ENCODE measurements around the gene RCHY1. TPM values are rescaled to one million over a fixed set of nuclear protein-coding genes. Genes with fewer than 3 reads are reported as not detected.

The RCHY1 gene
- total RNA-seq, 4 donors from 2014 or later, result 14.0 to 18.7 (median 15.8) TPM

DNA sequence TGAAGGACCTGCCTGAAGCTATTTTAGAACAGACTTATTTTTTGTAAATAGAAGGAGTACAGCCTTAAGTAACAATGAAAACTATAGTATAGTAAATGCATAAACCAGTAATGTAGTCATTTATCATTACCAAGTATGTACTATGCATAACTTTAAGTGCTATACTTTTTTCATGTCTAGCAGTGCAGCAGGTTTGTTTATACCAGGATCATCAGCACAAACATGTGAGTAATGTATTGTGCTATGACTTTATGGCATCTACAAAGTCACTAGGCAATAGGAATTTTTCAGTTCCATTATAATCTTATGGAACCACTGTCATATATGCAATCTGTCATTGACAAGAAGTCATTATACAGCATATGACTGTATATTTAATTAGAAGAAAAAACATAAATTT, 38.2 kb upstream of the RCHY1 start:
- no peaks in the 10 kb centered on the region for H3K36me3 ChIP-seq
- intact Hi-C loops (cut with DNase I; ENCODE audit: low total_unique reads), result no loop called here
- in situ Hi-C loops (cut with MboI; ENCODE audit: low sequenced_read_pairs in 4 of 4), result no loop called here

DNA sequence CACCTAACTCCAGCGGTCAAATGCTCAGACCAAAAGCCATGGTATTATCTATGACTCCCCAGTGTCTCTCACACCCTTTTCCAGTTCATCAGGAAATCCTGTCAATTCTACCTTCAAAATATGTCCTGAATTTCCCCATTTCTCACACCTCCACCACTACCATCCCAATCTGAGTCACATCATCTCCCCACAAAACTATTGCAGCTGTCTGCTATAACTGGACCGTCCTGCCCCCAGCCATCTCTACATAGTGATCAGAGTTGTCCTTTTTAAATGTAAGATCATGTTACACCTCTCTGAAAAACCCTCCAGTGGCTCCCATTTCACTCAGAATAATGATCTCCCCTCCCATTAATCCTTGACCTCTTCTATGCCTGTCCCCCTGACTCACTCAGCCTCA, 34.8 kb upstream of the RCHY1 start:
- ATAC-seq (no peak), DNase-seq (no peak)
- Histone ChIP-seq H3K4me1 (no peaks in the 10 kb centered on the region), H3K36me3 (peaks cover 0 to 7% of the 10 kb centered on the region in 2 donors), H3K9me3 (no peaks in the 10 kb centered on the region), H3K27me3 (no peaks in the 10 kb centered on the region), H3K4me3 (no peak overlapping the region), H3K27ac (no peak overlapping the region)
- in situ Hi-C loops (cut with MboI; ENCODE audit: low sequenced_read_pairs in 4 of 4) (no loop called here), intact Hi-C loops (cut with DNase I; ENCODE audit: low total_unique reads) (no loop called here)
- TF ChIP-seq, protein P1, sequence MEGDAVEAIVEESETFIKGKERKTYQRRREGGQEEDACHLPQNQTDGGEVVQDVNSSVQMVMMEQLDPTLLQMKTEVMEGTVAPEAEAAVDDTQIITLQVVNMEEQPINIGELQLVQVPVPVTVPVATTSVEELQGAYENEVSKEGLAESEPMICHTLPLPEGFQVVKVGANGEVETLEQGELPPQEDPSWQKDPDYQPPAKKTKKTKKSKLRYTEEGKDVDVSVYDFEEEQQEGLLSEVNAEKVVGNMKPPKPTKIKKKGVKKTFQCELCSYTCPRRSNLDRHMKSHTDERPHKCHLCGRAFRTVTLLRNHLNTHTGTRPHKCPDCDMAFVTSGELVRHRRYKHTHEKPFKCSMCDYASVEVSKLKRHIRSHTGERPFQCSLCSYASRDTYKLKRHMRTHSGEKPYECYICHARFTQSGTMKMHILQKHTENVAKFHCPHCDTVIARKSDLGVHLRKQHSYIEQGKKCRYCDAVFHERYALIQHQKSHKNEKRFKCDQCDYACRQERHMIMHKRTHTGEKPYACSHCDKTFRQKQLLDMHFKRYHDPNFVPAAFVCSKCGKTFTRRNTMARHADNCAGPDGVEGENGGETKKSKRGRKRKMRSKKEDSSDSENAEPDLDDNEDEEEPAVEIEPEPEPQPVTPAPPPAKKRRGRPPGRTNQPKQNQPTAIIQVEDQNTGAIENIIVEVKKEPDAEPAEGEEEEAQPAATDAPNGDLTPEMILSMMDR (IDR thresholded peaks at IDR 0.05 in 4 of 5, conservative IDR thresholded peaks at IDR 0.05 in 1 of 5), result no peak
- no peak for TF ChIP-seq POLR2A (IDR thresholded peaks at IDR 0.05)

More for the DNA sequence above, 38.2 kb upstream of the RCHY1 start:
- Histone ChIP-seq H3K9me3 (no peaks in the 10 kb centered on the region), H3K27me3 (no peaks in the 10 kb centered on the region), H3K4me3 (no peak overlapping the region), H3K4me1 (no peaks in the 10 kb centered on the region), H3K27ac (no peak overlapping the region)
- TF ChIP-seq, protein P1 (IDR thresholded peaks at IDR 0.05 in 4 of 5, conservative IDR thresholded peaks at IDR 0.05 in 1 of 5), result no peak
- no peak for TF ChIP-seq POLR2A (IDR thresholded peaks at IDR 0.05)
- no peak for DNase-seq
- no peak for ATAC-seq

DNA sequence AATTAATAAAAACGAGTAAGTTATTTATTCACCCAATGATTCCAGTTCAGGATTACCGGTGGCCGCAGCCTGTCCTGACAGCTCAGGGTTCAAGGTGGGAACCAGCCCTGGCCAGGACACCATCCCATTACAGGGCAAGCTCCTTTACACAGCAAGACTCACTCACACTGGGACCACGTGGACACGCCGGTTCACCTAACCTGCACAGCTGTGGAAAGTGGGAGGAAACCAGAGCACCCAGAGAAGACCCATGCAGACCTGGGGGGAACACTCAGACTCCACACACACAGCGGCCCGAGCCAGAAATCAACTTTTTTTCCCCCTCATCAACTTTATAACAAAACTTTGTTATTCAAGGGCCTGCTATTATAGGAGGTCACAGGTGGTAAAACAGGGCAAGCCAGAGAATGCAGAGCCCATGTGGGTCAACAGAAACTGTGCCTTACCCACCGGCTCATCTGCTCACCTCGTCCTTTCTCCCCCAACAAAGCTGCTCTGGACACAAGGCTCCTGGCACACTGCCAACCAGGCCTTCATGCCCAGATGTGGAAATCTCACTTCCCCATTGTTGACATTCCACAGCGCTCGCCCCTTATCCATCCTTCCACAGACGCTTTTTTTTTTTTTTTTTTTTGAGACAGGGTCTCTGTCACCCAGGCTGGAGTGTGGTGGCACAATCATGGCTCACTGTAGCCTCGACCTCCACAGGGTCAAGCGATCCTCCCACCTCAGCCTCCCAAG, 33.6 kb upstream of the RCHY1 start:
- no peak for ATAC-seq
- peak in 1 of 2 donors; percentile 34 for DNase-seq
- no peaks in the 10 kb centered on the region for H3K27me3 ChIP-seq
- in situ Hi-C loops (cut with MboI; ENCODE audit: low sequenced_read_pairs in 4 of 4), result no loop called here
- no peaks in the 10 kb centered on the region for H3K4me1 ChIP-seq
- H3K27ac ChIP-seq, result no peak overlapping the region
- H3K9me3 ChIP-seq, result no peaks in the 10 kb centered on the region
- no peak overlapping the region for H3K4me3 ChIP-seq
- TF ChIP-seq POLR2A (IDR thresholded peaks at IDR 0.05), result no peak
- TF ChIP-seq, protein P1 (IDR thresholded peaks at IDR 0.05 in 4 of 5, conservative IDR thresholded peaks at IDR 0.05 in 1 of 5), result no peak
- intact Hi-C loops (cut with DNase I; ENCODE audit: low total_unique reads), result no loop called here
- peaks cover 0 to 7% of the 10 kb centered on the region in 2 donors for H3K36me3 ChIP-seq

DNA sequence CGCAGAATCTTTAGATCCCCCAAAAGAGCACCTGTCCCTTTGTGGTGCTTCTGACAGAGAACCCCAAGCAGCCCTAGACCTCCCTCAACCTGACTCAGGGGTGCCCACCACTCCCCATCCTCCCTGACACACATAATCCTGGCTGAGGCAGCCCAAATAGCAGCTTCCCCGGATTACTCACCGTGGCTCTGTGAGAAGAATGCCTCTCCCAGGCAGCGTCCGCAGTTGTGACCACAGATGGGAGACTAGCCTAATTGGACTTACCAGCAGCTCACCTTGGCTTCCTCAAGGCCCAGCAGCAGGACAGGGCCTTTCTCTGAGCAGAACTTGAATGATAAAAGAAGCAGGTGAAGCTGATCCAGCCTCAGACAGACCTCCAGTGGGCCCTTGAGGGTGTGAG, 31.3 kb upstream of the RCHY1 start:
- Histone ChIP-seq H3K9me3 (no peaks in the 10 kb centered on the region), H3K4me3 (no peak overlapping the region), H3K36me3 (peaks cover 0 to 12% of the 10 kb centered on the region in 2 donors), H3K27me3 (no peaks in the 10 kb centered on the region), H3K4me1 (no peaks in the 10 kb centered on the region), H3K27ac (no peak overlapping the region)
- in situ Hi-C loops (cut with MboI; ENCODE audit: low sequenced_read_pairs in 4 of 4), result no loop called here
- TF ChIP-seq POLR2A (IDR thresholded peaks at IDR 0.05), result no peak
- TF ChIP-seq, protein P1 (IDR thresholded peaks at IDR 0.05 in 4 of 5, conservative IDR thresholded peaks at IDR 0.05 in 1 of 5), result no peak
- intact Hi-C loops (cut with DNase I; ENCODE audit: low total_unique reads), result no loop called here
- ATAC-seq, result no peak
- DNase-seq, result no peak
